ENCODE measurements around the gene ERH. TPM values are rescaled to one million over a fixed set of nuclear protein-coding genes. Genes with fewer than 3 reads are reported as not detected.
"Not testable (repeated sequence)": the region's sequence is repeated elsewhere in the genome, so short reads cannot be mapped to it uniquely, and the experiment has no call there.

Gene ERH
- total and polyA plus RNA-seq, 8 donors: 32.4 to 75.4 (median 58.5) TPM

- intact Hi-C loops (cut with DNase I): no loop called here
- FAIRE-seq: no peak
- ATAC-seq: no peak
Observed at GRCh38 chr14:69427596-69427995, 29.5 kb upstream of the ERH start.

GRCh38 chr14:69424149-69424923 lies 26.2 kb upstream of the ERH start:
- intact Hi-C loops (cut with DNase I): no loop called here
- Histone ChIP-seq H3K4me3 (no peak overlapping the region), H3K27ac (no peak overlapping the region), H3K36me3 (peaks cover 0 to 14% (median 0%) of the 10 kb centered on the region in 3 donors), H3K4me1 (no peaks in the 10 kb centered on the region), H3K27me3 (no peaks in the 10 kb centered on the region), H3K9me3 (no peaks in the 10 kb centered on the region)
- no peak for TF ChIP-seq CTCF (IDR thresholded peaks at IDR 0.05)
- DNase-seq (no peak), ATAC-seq (no peak), FAIRE-seq (no peak)
- WGBS, 2 donors: 83 to 88% methylated on average over 2 of the region's 2 CpGs

More at GRCh38 chr14:69427596-69427995, 29.5 kb upstream of the ERH start:
- no peak for TF ChIP-seq CTCF (IDR thresholded peaks at IDR 0.05)
- H3K9me3 ChIP-seq: no peaks in the 10 kb centered on the region
- 97 to 100% methylated on average over 1 of the region's 1 CpG for WGBS, 2 donors
- H3K36me3 ChIP-seq: peaks cover 0 to 14% (median 0%) of the 10 kb centered on the region in 3 donors
- DNase-seq: no peak
- no peak overlapping the region for H3K4me3 ChIP-seq
- H3K27ac ChIP-seq: no peak overlapping the region
- no peaks in the 10 kb centered on the region for H3K4me1 ChIP-seq
- H3K27me3 ChIP-seq: no peaks in the 10 kb centered on the region

DNA sequence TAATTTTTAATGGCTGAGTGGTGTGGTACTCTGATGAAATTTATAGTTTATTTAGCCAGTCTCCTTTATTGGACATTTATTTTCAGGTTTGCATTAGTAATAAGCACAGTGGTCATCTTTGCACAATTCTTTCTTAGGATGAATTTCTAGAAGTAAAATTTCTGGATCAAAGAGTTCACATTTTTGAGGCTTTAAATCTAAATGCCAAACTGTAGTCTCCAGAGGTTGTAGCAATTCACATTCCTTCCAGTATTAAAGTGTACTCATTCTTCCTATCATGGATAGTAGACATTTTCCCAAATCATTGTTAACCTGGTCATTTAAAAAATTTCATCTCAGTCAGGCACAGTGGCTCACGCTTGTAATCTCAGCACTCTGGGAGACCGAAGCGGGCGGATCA lies 25.2 kb upstream of the ERH start:
- H3K27ac ChIP-seq: no peak overlapping the region
- intact Hi-C loops (cut with DNase I): no loop called here
- DNase-seq: no peak
- no peaks in the 10 kb centered on the region for H3K9me3 ChIP-seq
- WGBS, 2 donors: 94 to 97% methylated on average over 4 of the region's 4 CpGs
- no peak for ATAC-seq
- H3K27me3 ChIP-seq: no peaks in the 10 kb centered on the region
- peaks cover 0 to 14% (median 0%) of the 10 kb centered on the region in 3 donors for H3K36me3 ChIP-seq
- H3K4me3 ChIP-seq: no peak overlapping the region
- TF ChIP-seq CTCF (IDR thresholded peaks at IDR 0.05): no peak
- FAIRE-seq: no peak
- no peaks in the 10 kb centered on the region for H3K4me1 ChIP-seq

GRCh38 chr14:69416087-69416486 lies 18.0 kb upstream of the ERH start:
- DNase-seq; H3K27ac ChIP-seq; H3K4me3 ChIP-seq; FAIRE-seq; H3K36me3 ChIP-seq; H3K9me3 ChIP-seq; H3K27me3 ChIP-seq; H3K4me1 ChIP-seq; intact Hi-C loops (cut with DNase I); ATAC-seq: not testable (repeated sequence)
- WGBS, 2 donors: 93 to 98% methylated on average over 4 of the region's 4 CpGs

DNA sequence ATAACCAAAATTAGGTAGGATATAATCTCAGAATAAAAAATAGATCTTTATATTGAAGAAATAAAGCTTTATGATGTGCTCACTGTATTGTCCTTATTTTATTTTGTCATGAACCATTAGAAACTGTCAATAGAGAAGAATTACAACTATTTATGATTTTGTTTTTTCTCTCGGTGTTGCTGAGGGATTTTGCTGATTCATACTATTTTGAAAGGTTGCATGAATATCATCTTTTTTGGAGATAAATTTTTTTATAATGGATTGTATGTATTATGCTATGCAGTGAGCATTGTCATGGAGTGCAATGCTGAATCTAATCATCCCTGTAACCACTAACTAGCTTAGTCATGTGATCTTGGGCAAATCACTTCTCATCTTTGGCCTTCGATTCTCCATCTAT lies 15.4 kb upstream of the ERH start:
- Histone ChIP-seq H3K27me3 (no peaks in the 10 kb centered on the region), H3K9me3 (no peaks in the 10 kb centered on the region), H3K4me1 (peaks cover 0 to 4% (median 0%) of the 10 kb centered on the region in 3 donors), H3K4me3 (no peak overlapping the region), H3K36me3 (no peaks in the 10 kb centered on the region), H3K27ac (no peak overlapping the region)
- ATAC-seq (no peak), FAIRE-seq (no peak), DNase-seq (no peak)
- no peak for TF ChIP-seq CTCF (IDR thresholded peaks at IDR 0.05)
- intact Hi-C loops (cut with DNase I): no loop called here
- 90 to 91% methylated on average over 2 of the region's 2 CpGs for WGBS, 2 donors
